Lower leg skin (tissue), 3 donors: ENCODE results near the gene PDSS2.

Experiments
- POLR2A ChIP-seq, 2 donors: fragments of 450-650 bp; IDR thresholded peaks; one replicate each; pipeline ENCODE4 v1.6.1; 2016 to 2017; ENCODE audit warnings: antibody characterized with exemption in 2 of 2, mild to moderate bottlenecking in 1 of 2, moderate library complexity in 1 of 2
- TF ChIP-seq, protein P1 (sequence below), 3 donors: fragments of 450-650 bp; IDR thresholded peaks; one replicate each; pipeline ENCODE4 v1.5.1; 2016; ENCODE audit warnings: antibody characterized with exemption in 3 of 3, mild to moderate bottlenecking in 3 of 3, moderate library complexity in 2 of 3

DNA sequence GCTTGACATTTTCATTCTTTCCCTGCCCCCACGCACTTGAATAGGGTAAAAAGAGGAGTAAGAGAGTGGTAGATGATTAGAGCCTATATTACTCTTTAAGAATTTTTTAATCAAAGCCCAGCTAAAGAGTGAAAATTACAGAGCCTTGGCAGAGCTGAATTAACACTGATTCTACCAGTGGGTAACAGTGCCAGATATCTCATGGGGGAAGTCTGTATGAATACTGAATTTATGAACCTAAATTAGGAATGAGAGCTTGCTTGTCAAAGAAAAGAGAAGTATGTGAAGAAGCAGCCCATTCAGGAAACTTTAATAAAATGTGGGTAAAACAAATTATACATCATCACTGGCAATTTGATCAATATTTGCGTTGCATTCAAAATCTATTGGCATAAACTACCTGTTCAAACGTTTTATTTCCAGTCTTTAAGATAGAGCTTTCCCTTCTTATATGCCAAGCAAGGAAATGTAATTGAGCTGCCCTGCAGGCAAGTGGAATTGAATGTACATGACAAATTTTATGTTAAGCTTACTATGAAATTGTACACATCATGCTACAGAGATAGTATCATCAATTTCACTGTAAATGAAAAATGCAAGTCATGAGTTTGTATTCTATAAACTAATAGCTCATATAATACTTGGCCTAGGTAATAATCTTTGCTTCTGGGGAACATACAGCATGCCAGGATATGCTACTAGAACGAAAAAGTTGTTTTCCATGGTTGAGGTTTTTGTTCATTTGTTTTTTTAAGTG lies 45.1 kb upstream of the PDSS2 start:
- TF ChIP-seq, protein P1, sequence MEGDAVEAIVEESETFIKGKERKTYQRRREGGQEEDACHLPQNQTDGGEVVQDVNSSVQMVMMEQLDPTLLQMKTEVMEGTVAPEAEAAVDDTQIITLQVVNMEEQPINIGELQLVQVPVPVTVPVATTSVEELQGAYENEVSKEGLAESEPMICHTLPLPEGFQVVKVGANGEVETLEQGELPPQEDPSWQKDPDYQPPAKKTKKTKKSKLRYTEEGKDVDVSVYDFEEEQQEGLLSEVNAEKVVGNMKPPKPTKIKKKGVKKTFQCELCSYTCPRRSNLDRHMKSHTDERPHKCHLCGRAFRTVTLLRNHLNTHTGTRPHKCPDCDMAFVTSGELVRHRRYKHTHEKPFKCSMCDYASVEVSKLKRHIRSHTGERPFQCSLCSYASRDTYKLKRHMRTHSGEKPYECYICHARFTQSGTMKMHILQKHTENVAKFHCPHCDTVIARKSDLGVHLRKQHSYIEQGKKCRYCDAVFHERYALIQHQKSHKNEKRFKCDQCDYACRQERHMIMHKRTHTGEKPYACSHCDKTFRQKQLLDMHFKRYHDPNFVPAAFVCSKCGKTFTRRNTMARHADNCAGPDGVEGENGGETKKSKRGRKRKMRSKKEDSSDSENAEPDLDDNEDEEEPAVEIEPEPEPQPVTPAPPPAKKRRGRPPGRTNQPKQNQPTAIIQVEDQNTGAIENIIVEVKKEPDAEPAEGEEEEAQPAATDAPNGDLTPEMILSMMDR (IDR thresholded peaks at IDR 0.05), result no peak
- TF ChIP-seq POLR2A (IDR thresholded peaks at IDR 0.05), result no peak
